AG04450 (cell line): ENCODE results near the gene DDX10. TPM values are rescaled to one million over a fixed set of nuclear protein-coding genes. Genes with fewer than 3 reads are reported as not detected.

Experiments used
- CTCF ChIA-PET: fragments of 300-600, 350-600 bp; formaldehyde crosslinking; extraction: SDS; loops from one replicate; lab custom pipeline; 2022; ENCODE audit warnings: antibody characterized with exemption, inconsistent platforms; lab: Charles Lee
- POLR2A ChIA-PET: fragments of 350-600 bp; formaldehyde crosslinking; extraction: SDS; loops from one replicate; lab custom pipeline; 2021; ENCODE audit warnings: antibody characterized with exemption, inconsistent platforms; lab: Yijun Ruan, JAX
- DNase-seq: peaks from one replicate; pipeline ENCODE4 v3.0.0-alpha.2; 2011; ENCODE audit warnings: low read depth, low spot score
- H3K27ac ChIP-seq: one replicate; pipeline ENCODE4 v1.5.1; 2012; ENCODE audit warnings: low read depth, low read length, control low read depth
- H3K27me3 ChIP-seq: one replicate; pipeline ENCODE4 v1.6.0; 2012; ENCODE audit warnings: low read length; ENCODE audit not compliant: control insufficient read depth, insufficient read depth
- H3K4me3 ChIP-seq: 2 replicates; pipeline ENCODE4 v1.5.1; 2011; ENCODE audit warnings: mild to moderate bottlenecking, low read depth, low read length, control low read depth
- H3K9me3 ChIP-seq: 2 replicates; pipeline ENCODE4 v1.5.1; 2012; ENCODE audit warnings: low read length; ENCODE audit not compliant: control insufficient read depth, insufficient read depth
- polyA plus RNA-seq: library from polyadenylated mRNA; depleted of rRNA; stranded (reverse); fragments of >200 nt; gene quantifications from 2 replicates; pipeline ENCODE4 v1.2.3, GENCODE V29; 2011
- TF ChIP-seq, protein P1 (sequence below): IDR thresholded peaks from 2 replicates; pipeline ENCODE4 v1.5.1; 2011; ENCODE audit warnings: low read depth, low read length, control low read depth, inconsistent platforms

DDX10 gene
- polyA plus RNA-seq, 1 experiment, result 27.1 TPM

- H3K4me3 ChIP-seq, result no peak overlapping the region
- CTCF ChIA-PET, result interaction anchor here (0.6 to 0.7 kb wide), 2 partner anchors 9 to 10 kb away, joined by 3 read pairs; no protein-coding TSS in a partner anchor
- TF ChIP-seq, protein P1, sequence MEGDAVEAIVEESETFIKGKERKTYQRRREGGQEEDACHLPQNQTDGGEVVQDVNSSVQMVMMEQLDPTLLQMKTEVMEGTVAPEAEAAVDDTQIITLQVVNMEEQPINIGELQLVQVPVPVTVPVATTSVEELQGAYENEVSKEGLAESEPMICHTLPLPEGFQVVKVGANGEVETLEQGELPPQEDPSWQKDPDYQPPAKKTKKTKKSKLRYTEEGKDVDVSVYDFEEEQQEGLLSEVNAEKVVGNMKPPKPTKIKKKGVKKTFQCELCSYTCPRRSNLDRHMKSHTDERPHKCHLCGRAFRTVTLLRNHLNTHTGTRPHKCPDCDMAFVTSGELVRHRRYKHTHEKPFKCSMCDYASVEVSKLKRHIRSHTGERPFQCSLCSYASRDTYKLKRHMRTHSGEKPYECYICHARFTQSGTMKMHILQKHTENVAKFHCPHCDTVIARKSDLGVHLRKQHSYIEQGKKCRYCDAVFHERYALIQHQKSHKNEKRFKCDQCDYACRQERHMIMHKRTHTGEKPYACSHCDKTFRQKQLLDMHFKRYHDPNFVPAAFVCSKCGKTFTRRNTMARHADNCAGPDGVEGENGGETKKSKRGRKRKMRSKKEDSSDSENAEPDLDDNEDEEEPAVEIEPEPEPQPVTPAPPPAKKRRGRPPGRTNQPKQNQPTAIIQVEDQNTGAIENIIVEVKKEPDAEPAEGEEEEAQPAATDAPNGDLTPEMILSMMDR, result no peak
- no peak overlapping the region for H3K27ac ChIP-seq
- no peak for DNase-seq
- POLR2A ChIA-PET, result no interaction called here
- H3K9me3 ChIP-seq, result no peaks in the 10 kb centered on the region
- no peaks in the 10 kb centered on the region for H3K27me3 ChIP-seq
These were observed 60.3 kb downstream of the DDX10 start for GRCh38 chr11:108724974-108725689.

- CTCF ChIA-PET, result no interaction called here
- DNase-seq, result no peak
- no peak overlapping the region for H3K27ac ChIP-seq
- TF ChIP-seq, protein P1, result no peak
- H3K4me3 ChIP-seq, result no peak overlapping the region
- POLR2A ChIA-PET, result no interaction called here
- H3K27me3 ChIP-seq, result no peaks in the 10 kb centered on the region
- no peaks in the 10 kb centered on the region for H3K9me3 ChIP-seq
These were observed 61.4 kb downstream of the DDX10 start for GRCh38 chr11:108726077-108726800.

DNA sequence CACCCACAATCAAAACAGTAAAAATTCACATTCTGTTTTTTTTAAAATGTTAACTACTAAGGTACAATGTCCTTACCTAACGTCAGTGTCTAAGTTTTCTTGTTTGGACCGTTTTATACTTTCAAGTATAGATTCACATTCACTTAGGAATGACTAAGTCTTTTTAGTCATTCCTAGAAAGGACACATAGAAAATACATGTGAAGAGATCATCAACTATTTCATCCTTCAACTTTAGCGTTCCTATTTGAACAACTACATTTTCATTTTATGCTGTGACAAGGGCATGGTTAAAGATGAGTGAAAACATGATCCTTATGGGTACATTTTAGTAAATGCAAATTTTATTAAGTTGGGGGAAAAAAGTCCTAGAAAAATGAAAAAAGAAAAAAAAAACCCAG, 62.8 kb downstream of the DDX10 start:
- TF ChIP-seq, protein P1, result no peak
- Histone ChIP-seq H3K27me3 (no peaks in the 10 kb centered on the region), H3K9me3 (no peaks in the 10 kb centered on the region), H3K27ac (no peak overlapping the region), H3K4me3 (no peak overlapping the region)
- CTCF ChIA-PET, result no interaction called here
- POLR2A ChIA-PET, result no interaction called here
- DNase-seq, result no peak

GRCh38 chr11:108729227-108729871, 64.5 kb downstream of the DDX10 start:
- no peaks in the 10 kb centered on the region for H3K9me3 ChIP-seq
- ChIA-PET CTCF (interaction anchor here (0.6 to 1.1 kb wide), 2 partner anchors 32 to 190 kb away, joined by 3 read pairs; no protein-coding TSS in a partner anchor), POLR2A (no interaction called here)
- no peak overlapping the region for H3K27ac ChIP-seq
- no peak overlapping the region for H3K4me3 ChIP-seq
- TF ChIP-seq, protein P1, result no peak
- no peaks in the 10 kb centered on the region for H3K27me3 ChIP-seq
- DNase-seq, result no peak
